ENCODE results near the gene CHRNG. TPM values are rescaled to one million over a fixed set of nuclear protein-coding genes. Genes with fewer than 3 reads are reported as not detected.

Gene CHRNG
- total and polyA plus RNA-seq, 2 donors (not counting 3 experiments of a cell fraction or from before 2014, with no cell fraction given), result not detected

GRCh38 chr2:232530626-232531260 is 8.7 kb upstream of the CHRNG start:
- intact Hi-C loops (cut with micrococcal nuclease) (no loop called here), dilution Hi-C loops (cut with MboI; ENCODE audit: extremely low pct_ligation_motif_present, low sequenced_read_pairs) (no loop called here)
- no peaks in the 10 kb centered on the region for H3K4me1 ChIP-seq (ENCODE audit: control insufficient read depth, extremely low read depth, insufficient read depth, low read length)
- ChIA-PET POLR2A (no interaction called here), CTCF (no interaction called here)
- peaks cover 0 to 2% of the 10 kb centered on the region in 2 experiments for H3K27me3 ChIP-seq (ENCODE audit: control insufficient read depth in 2 of 2, insufficient read depth in 2 of 2, low read length in 2 of 2)
- no peaks in the 10 kb centered on the region for H3K9me1 ChIP-seq (replicated peaks; ENCODE audit: control insufficient read depth, extremely low read depth, insufficient read depth, low read length)
- H3K36me3 ChIP-seq (ENCODE audit: control insufficient read depth in 2 of 2, extremely low read depth in 1 of 2, insufficient read depth in 2 of 2, low read length in 2 of 2), result no peaks in the 10 kb centered on the region
- H3K4me2 ChIP-seq (ENCODE audit: insufficient read depth, low read length), result no peak overlapping the region
- FAIRE-seq (no peak), DNase-seq (ENCODE audit: low read depth, low spot score) (no peak)
- H2AFZ ChIP-seq (ENCODE audit: low read depth, low read length), result no peak overlapping the region
- no peak overlapping the region for H3K4me3 ChIP-seq (replicated peaks in 1 of 3; ENCODE audit: insufficient read depth in 1 of 3, low read depth in 1 of 3, low read length in 3 of 3)
- no peaks in the 10 kb centered on the region for H3K79me2 ChIP-seq (ENCODE audit: control insufficient read depth, insufficient read depth, low read length)
- no peak overlapping the region for H3K27ac ChIP-seq (ENCODE audit: insufficient read depth, low read depth, low read length)
- H3K9me3 ChIP-seq (replicated peaks; ENCODE audit: control insufficient read depth, insufficient read depth, low read length), result no peaks in the 10 kb centered on the region
- BruUV-seq (replicated peaks), result no TSS peak
- H4K20me1 ChIP-seq (replicated peaks; ENCODE audit: control insufficient read depth, extremely low read depth, insufficient read depth, low read length), result no peaks in the 10 kb centered on the region
- no peak overlapping the region for H3K9ac ChIP-seq (replicated peaks; ENCODE audit: extremely low read depth, insufficient read depth, low read length)
- TF ChIP-seq MYC (IDR thresholded peaks at IDR 0.05; ENCODE audit: low read depth, low read length), result no peak
- no peak for TF ChIP-seq JUN (IDR thresholded peaks at IDR 0.05; ENCODE audit: borderline replicate concordance, insufficient read depth, insufficient read length, low read depth)
- TF ChIP-seq MAX (IDR thresholded peaks at IDR 0.05; ENCODE audit: insufficient read depth, insufficient read length), result no peak
- no peak for TF ChIP-seq GATA2 (IDR thresholded peaks at IDR 0.05; ENCODE audit: insufficient read depth, insufficient read length, low read depth, low read length)
- TF ChIP-seq POLR2AphosphoS5 (IDR thresholded peaks at IDR 0.05; ENCODE audit: insufficient read depth, low read depth, low read length), result no peak
- no peak for TF ChIP-seq EZH2 (IDR thresholded peaks at IDR 0.05; ENCODE audit: borderline replicate concordance, low read depth, low read length, severe bottlenecking)
- TF ChIP-seq POLR2A (IDR thresholded peaks at IDR 0.05; ENCODE audit: low read depth, low read length), result no peak
- TF ChIP-seq CTCF (IDR thresholded peaks at IDR 0.05; ENCODE audit: extremely low read depth in 1 of 2, insufficient read depth in 1 of 2, low read depth in 1 of 2, low read length in 2 of 2), result no peak

Measured in endothelial cell of umbilical vein (primary cell).